Measurements from ENCODE around the gene MBTD1.

Gene MBTD1

GRCh38 chr17:51142597-51142996 lies 117.3 kb downstream of the MBTD1 start:
- no peak for DNase-seq

- DNase-seq = no peak
These were observed 123.9 kb downstream of the MBTD1 start for GRCh38 chr17:51135956-51136355.

GRCh38 chr17:51133365-51133764 lies 126.5 kb downstream of the MBTD1 start:
- DNase-seq = no peak

GRCh38 chr17:51132964-51133319 lies 126.9 kb downstream of the MBTD1 start:
- no peak for DNase-seq

- no peak for DNase-seq
These were observed 131.8 kb downstream of the MBTD1 start for GRCh38 chr17:51128076-51128475.

Measured in SIG-M5 (cell line).